GM12878 (cell line): Measurements from ENCODE around the gene PTPN13. TPM values are rescaled to one million over a fixed set of nuclear protein-coding genes. Genes with fewer than 3 reads are reported as not detected.

ENCODE experiments used
- FOS ChIP-seq: IDR thresholded peaks from 3 replicates; pipeline ENCODE4 v1.6.1; 2011; ENCODE audit warnings: borderline replicate concordance; ENCODE audit not compliant: insufficient read length; ENCODE audit errors: extremely low read depth
- GATAD2B ChIP-seq: fragments of 450-650 bp; conservative IDR thresholded peaks from 2 replicates; pipeline ENCODE4 v1.6.1; 2017; ENCODE audit warnings: low read depth, mild to moderate bottlenecking, moderate library complexity
- IKZF1 ChIP-seq: fragments of 450-650 bp; conservative IDR thresholded peaks from 2 replicates; pipeline ENCODE4 v1.6.1; 2017; ENCODE audit warnings: antibody characterized with exemption, mild to moderate bottlenecking
- JUNB ChIP-seq: IDR thresholded peaks from 2 replicates; pipeline ENCODE4 v1.6.1; 2016; ENCODE audit warnings: antibody characterized with exemption, mild to moderate bottlenecking
- MEF2B ChIP-seq: fragments of 450-650 bp; IDR thresholded peaks from 2 replicates; pipeline ENCODE4 v1.6.1; 2018; ENCODE audit warnings: mild to moderate bottlenecking, moderate library complexity; ENCODE audit not compliant: partially characterized antibody, poor library complexity, severe bottlenecking
- RELA ChIP-seq: fragments of 450-650 bp; IDR thresholded peaks from 2 replicates; pipeline ENCODE4 v1.8.0; 2014; ENCODE audit warnings: borderline replicate concordance; ENCODE audit not compliant: partially characterized antibody
- RFX5 ChIP-seq: IDR thresholded peaks from 2 replicates; pipeline ENCODE4 v1.6.1; 2011; ENCODE audit warnings: low read depth, low read length, improper control_type of control experiment
- SMARCA5 ChIP-seq: fragments of 450-650 bp; IDR thresholded peaks from 2 replicates; pipeline ENCODE4 v1.6.1; 2017; ENCODE audit warnings: mild to moderate bottlenecking
- USF2 ChIP-seq: IDR thresholded peaks from 2 replicates; pipeline ENCODE4 v1.6.1; 2011; ENCODE audit warnings: low read depth, low read length, improper control_type of control experiment, borderline replicate concordance
- WRNIP1 ChIP-seq: IDR thresholded peaks from 2 replicates; pipeline ENCODE4 v1.6.1; 2011; ENCODE audit warnings: low read depth, low read length, improper control_type of control experiment, borderline replicate concordance
- ZBTB11 ChIP-seq: fragments of 450-650 bp; formaldehyde crosslinking; IDR thresholded peaks from 2 replicates; pipeline ENCODE4 v1.5.0; 2022; ENCODE audit warnings: mild to moderate bottlenecking, missing genetic modification characterization
- ZBTB33 ChIP-seq: fragments of 450-650 bp; IDR thresholded peaks from 2 replicates; pipeline ENCODE4 v1.6.1; 2017; ENCODE audit warnings: mild to moderate bottlenecking
- polyA plus RNA-seq, 11 experiments: library from polyadenylated mRNA; depleted of rRNA in 4 of 11; unstranded in 6 of 11; stranded (reverse) in 5 of 11; fragments of >200 nt; fragmentation: Nextera tagmentation in 4 of 11; fragmentation: Illumina TruSeq in 1 of 11; extraction: Ambion mirVana in 4 of 11; extraction: Trizol in 1 of 11; gene quantifications; 1 replicate in 1 of 11; 2 replicates in 10 of 11; pipeline versions ENCODE4 v1.2.1 to v1.2.3, GENCODE V29; 2011 to 2016; ENCODE audit warnings: inconsistent platforms in 2 of 11, missing spikeins in 2 of 11, low read depth in 1 of 11
- total RNA-seq, 4 experiments: library from RNA; depleted of rRNA in 3 of 4; stranded (reverse); fragments of >200 nt in 3 of 4; fragmentation: Illumina TruSeq in 1 of 4; extraction: Trizol in 1 of 4; gene quantifications; 2 replicates each; pipeline versions ENCODE4 v1.2.1 to v1.2.3, GENCODE V29; 2013 to 2021
- TF ChIP-seq, protein P1 (sequence below): IDR thresholded peaks from 2 replicates; pipeline ENCODE4 v1.6.1; 2012; ENCODE audit warnings: improper control_type of control experiment, low read depth, low read length; ENCODE audit not compliant: insufficient replicate concordance
- TF ChIP-seq, protein P2 (sequence below): fragments of 450-650 bp; IDR thresholded peaks from 2 replicates; pipeline ENCODE4 v1.6.1; 2018; ENCODE audit warnings: mild to moderate bottlenecking, low read depth, moderate library complexity; ENCODE audit not compliant: partially characterized antibody

The PTPN13 gene
- total and polyA plus RNA-seq, 10 of the 15 experiments (the other 5 are each of a cell fraction or from before 2014, with no cell fraction given), result 8.5 to 69.4 (median 33.9) TPM

GRCh38 chr4:86556791-86557415, 37.2 kb upstream of the PTPN13 start (continued):
- TF ChIP-seq, protein P1, sequence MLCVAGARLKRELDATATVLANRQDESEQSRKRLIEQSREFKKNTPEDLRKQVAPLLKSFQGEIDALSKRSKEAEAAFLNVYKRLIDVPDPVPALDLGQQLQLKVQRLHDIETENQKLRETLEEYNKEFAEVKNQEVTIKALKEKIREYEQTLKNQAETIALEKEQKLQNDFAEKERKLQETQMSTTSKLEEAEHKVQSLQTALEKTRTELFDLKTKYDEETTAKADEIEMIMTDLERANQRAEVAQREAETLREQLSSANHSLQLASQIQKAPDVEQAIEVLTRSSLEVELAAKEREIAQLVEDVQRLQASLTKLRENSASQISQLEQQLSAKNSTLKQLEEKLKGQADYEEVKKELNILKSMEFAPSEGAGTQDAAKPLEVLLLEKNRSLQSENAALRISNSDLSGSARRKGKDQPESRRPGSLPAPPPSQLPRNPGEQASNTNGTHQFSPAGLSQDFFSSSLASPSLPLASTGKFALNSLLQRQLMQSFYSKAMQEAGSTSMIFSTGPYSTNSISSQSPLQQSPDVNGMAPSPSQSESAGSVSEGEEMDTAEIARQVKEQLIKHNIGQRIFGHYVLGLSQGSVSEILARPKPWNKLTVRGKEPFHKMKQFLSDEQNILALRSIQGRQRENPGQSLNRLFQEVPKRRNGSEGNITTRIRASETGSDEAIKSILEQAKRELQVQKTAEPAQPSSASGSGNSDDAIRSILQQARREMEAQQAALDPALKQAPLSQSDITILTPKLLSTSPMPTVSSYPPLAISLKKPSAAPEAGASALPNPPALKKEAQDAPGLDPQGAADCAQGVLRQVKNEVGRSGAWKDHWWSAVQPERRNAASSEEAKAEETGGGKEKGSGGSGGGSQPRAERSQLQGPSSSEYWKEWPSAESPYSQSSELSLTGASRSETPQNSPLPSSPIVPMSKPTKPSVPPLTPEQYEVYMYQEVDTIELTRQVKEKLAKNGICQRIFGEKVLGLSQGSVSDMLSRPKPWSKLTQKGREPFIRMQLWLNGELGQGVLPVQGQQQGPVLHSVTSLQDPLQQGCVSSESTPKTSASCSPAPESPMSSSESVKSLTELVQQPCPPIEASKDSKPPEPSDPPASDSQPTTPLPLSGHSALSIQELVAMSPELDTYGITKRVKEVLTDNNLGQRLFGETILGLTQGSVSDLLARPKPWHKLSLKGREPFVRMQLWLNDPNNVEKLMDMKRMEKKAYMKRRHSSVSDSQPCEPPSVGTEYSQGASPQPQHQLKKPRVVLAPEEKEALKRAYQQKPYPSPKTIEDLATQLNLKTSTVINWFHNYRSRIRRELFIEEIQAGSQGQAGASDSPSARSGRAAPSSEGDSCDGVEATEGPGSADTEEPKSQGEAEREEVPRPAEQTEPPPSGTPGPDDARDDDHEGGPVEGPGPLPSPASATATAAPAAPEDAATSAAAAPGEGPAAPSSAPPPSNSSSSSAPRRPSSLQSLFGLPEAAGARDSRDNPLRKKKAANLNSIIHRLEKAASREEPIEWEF, result no peak
- TF ChIP-seq, protein P2, sequence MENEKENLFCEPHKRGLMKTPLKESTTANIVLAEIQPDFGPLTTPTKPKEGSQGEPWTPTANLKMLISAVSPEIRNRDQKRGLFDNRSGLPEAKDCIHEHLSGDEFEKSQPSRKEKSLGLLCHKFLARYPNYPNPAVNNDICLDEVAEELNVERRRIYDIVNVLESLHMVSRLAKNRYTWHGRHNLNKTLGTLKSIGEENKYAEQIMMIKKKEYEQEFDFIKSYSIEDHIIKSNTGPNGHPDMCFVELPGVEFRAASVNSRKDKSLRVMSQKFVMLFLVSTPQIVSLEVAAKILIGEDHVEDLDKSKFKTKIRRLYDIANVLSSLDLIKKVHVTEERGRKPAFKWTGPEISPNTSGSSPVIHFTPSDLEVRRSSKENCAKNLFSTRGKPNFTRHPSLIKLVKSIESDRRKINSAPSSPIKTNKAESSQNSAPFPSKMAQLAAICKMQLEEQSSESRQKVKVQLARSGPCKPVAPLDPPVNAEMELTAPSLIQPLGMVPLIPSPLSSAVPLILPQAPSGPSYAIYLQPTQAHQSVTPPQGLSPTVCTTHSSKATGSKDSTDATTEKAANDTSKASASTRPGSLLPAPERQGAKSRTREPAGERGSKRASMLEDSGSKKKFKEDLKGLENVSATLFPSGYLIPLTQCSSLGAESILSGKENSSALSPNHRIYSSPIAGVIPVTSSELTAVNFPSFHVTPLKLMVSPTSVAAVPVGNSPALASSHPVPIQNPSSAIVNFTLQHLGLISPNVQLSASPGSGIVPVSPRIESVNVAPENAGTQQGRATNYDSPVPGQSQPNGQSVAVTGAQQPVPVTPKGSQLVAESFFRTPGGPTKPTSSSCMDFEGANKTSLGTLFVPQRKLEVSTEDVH, result no peak
- TF ChIP-seq RFX5, result no peak
- TF ChIP-seq FOS, result no peak
- no peak for TF ChIP-seq JUNB
- 0 out of 2 replicates have a peak, but pooled peaks have one; percentile 12 for TF ChIP-seq SMARCA5
- peak; percentile 36; the same call in 1 of the 2 replicates for TF ChIP-seq IKZF1
- TF ChIP-seq ZBTB33, result no peak
- no peak for TF ChIP-seq GATAD2B
- TF ChIP-seq WRNIP1, result no peak
- no peak for TF ChIP-seq USF2
- TF ChIP-seq RELA, result no peak
- no peak for TF ChIP-seq MEF2B
- TF ChIP-seq ZBTB11 (CRISPR knock-in tag), result no peak
